SH-SY5Y (cell line): ENCODE data around the gene RBM6.

Experiments
- GATA2 ChIP-seq: IDR thresholded peaks from 2 replicates; pipeline ENCODE4 v1.6.1; 2011; ENCODE audit warnings: mild to moderate bottlenecking, low read depth, low read length
- GATA3 ChIP-seq: IDR thresholded peaks from 2 replicates; pipeline ENCODE4 v1.6.1; 2011; ENCODE audit warnings: low read depth, mild to moderate bottlenecking, low read length, moderate library complexity

RBM6 gene

DNA sequence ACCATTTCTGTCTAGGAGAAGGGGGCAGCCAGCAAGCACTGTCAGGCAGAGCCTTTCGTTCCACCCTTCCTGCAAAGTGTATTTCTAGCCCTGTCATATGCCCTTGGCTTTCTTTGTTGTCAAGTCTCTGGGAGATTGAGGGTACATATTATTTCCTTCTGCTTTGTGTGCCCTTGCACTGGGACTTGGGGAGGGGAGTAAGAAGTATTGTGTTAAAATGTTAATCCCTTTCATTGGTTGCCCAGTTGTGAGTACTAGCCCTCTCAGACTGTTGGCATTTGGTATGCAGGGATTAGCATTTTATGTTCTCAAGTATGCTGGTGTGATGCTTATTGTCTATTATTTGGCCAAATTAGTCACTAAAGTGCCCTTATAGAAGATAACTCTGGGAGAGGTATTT lies 63.9 kb downstream of the RBM6 start:
- no peak for TF ChIP-seq GATA2
- TF ChIP-seq GATA3 = no peak

DNA sequence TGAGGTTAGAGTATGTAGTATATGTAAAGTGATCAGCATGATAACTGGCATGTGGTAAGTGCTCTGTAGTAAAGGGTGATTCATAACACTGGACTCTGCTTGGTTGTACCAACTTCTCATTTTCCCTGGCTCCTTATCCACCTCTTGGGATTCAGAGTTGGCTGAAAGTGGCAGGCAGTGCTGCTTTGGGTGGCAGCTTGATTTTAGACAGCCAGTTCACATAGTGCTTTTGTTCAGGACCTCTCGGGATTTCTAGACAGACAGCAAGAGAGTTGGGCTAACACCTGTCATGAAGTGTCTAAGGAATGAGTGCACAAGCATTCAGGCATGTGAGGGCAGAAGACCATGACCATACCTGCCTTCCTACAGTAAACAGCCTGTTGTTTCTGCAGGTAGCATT lies 69.0 kb downstream of the RBM6 start:
- TF ChIP-seq GATA2 = no peak
- TF ChIP-seq GATA3 = no peak

- TF ChIP-seq GATA3 = no peak
- no peak for TF ChIP-seq GATA2
Observed at GRCh38 chr3:50010959-50011358, 71.0 kb downstream of the RBM6 start.

GRCh38 chr3:50015918-50016317 lies 76.0 kb downstream of the RBM6 start:
- TF ChIP-seq GATA3 = no peak
- no peak for TF ChIP-seq GATA2

GRCh38 chr3:50028346-50028745 lies 88.4 kb downstream of the RBM6 start:
- TF ChIP-seq GATA3 (no peak), GATA2 (no peak)

GRCh38 chr3:50044976-50045375 lies 105.0 kb downstream of the RBM6 start:
- TF ChIP-seq GATA2 (no peak), GATA3 (no peak)

GRCh38 chr3:50047426-50047825 lies 107.5 kb downstream of the RBM6 start:
- TF ChIP-seq GATA2 (no peak), GATA3 (no peak)

DNA sequence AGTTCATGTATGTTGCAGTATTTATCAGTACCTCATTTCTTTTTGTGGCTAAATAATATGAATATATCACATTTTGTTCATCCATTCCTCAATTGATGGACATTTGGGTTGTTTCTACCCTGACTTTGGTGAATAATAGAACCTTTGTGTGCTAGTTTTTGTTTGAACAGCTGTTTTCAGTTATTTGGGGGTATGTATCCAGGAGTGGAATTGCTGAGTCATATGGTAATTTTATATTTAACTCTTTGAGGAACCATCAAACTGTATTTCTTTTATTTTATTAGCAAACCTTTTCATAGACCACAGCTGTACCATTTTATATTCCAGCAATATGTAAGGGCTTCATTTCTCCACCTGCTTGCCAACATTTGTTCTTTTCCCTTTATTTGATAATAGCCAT lies 110.4 kb downstream of the RBM6 start:
- TF ChIP-seq GATA3 (no peak), GATA2 (no peak)

GRCh38 chr3:50057756-50058155 lies 117.8 kb downstream of the RBM6 start:
- TF ChIP-seq GATA3 (no peak), GATA2 (no peak)

- TF ChIP-seq GATA3 (no peak), GATA2 (no peak)
Observed at GRCh38 chr3:50068134-50068533, 128.2 kb downstream of the RBM6 start.

DNA sequence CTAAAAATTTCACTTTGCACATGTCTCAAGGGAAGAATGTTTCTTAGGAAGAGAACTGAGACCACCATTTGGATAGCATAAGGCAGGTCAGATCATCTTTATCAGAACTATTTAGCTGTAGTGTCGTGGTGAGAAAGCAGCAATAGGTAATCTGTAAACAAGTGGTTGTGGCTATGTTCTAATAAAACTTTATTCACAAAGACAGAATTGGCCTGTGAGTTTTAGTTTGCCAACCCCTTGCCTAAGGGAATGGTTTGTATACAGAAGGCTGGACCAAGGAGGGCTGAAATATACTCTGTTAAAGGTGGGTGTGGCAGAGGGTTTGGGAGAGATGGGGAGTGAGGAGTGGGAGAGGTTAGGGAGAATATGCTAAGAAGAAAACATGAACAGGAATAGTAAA lies 138.1 kb downstream of the RBM6 start:
- TF ChIP-seq GATA3 = no peak
- TF ChIP-seq GATA2 = no peak

GRCh38 chr3:50078622-50079021 lies 138.7 kb downstream of the RBM6 start:
- TF ChIP-seq GATA3 = no peak
- TF ChIP-seq GATA2 = no peak

DNA sequence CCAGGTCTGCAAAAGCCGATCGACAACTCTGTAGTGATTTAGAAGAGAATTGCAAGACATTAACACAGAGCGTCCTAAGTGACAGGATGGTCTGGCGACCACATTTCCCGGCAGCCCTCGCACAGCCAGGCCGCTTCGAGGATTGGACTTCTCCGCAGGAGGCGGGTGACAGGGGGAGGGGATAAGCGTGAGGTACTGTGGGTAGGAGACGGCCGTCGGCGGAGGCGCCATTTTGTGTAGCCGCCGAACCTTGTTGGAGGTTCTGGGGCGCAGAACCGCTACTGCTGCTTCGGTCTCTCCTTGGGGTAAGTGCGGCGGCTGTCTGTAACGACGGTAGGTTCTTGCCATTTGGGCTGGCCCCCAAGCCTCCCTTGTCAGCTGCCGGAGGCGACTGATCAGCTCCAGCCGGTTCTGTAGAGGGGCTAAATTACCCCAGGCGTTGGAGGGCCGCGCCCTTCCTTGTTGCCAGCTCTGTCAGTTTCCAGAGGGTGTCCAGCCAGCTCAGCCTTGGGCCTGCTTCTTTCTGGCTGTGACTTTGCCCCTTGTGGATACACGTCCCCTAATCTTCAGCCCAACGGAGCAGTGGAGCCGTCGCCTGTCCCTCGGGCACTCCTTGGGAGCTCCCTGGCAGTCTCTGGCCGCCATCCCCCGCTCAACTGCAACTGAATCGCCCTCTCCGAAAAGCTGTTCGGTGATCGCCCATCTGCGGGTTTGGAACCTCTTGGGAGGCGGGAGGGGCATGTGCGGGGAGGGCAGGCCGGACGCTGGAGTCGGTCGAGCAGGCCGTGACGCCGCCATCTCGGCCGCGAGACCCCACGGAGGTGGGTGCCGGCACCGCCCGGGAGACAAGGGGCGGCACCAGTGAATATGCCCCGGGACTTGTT lies 149.0 kb downstream of the RBM6 start, which contains the start of gene RBM5:
RBM5 (plus strand) TSS at position 195 of the 884 bp plus-strand sequence. CDS start 1,516 bp downstream, outside the sequence.
- no peak for TF ChIP-seq GATA2
- TF ChIP-seq GATA3 = no peak

DNA sequence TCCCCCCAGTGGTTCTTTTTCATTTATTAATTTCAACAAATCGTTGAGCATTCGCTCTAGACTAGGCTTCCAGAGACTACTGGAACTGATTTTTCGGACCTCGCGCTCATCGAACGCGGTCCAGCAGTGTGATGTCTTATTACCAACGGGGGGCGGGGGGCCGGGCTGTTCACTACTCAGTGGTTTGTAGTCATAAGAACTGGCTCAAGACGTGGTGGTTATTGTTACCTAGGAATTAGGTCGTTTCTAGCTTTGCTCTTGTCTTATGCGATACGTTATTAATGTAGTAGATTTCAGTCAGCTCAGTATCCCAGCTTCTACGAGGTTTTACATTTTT lies 149.6 kb downstream of the RBM6 start:
- TF ChIP-seq GATA3 (no peak), GATA2 (no peak)

DNA sequence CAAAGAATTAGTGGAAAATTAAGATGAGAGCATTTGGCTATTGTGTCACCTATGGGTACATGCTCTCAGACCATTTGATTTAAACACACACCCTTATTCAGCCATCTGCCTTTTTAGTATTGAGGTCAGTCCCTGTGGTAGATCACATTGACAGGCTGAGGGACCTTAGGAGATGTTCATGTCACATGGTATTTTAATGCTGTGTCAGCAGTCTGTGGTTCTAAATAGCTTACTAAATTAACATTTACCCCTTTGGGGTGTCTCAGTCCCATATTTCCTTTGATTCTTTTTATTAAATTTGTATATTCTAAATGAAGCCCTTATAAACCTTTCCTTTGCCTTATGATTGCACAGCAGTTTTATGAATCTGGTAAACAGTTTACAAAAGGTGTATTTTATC lies 151.0 kb downstream of the RBM6 start:
- TF ChIP-seq GATA2 = no peak
- no peak for TF ChIP-seq GATA3
